K562 (cell line): ENCODE data around the gene RBM45. TPM values are rescaled to one million over a fixed set of nuclear protein-coding genes. Genes with fewer than 3 reads are reported as not detected.

Source experiments
- ATF7 ChIP-seq: fragments of 450-650 bp; IDR thresholded peaks from 2 replicates; pipeline ENCODE4 v1.7.1; 2014; ENCODE audit warnings: mild to moderate bottlenecking, moderate library complexity
- CBFA2T2 ChIP-seq: fragments of 450-650 bp; conservative IDR thresholded peaks from 2 replicates; pipeline ENCODE4 v1.6.1; 2017; ENCODE audit warnings: mild to moderate bottlenecking
- CEBPG ChIP-seq, 3 experiments: fragments of 200-800 bp in 1 of 3; sonication (Bioruptor generic) in 1 of 3; sonication (generic) in 1 of 3; formaldehyde crosslinking in 1 of 3; IDR thresholded peaks in 2 of 3; conservative IDR thresholded peaks in 1 of 3; 2 replicates each; pipeline versions ENCODE4 v1.6.1 to v1.8.0; 2016 to 2022; ENCODE audit warnings: missing compliant biosample characterization in 2 of 3, missing genetic modification characterization in 2 of 3, mild to moderate bottlenecking in 1 of 3, missing genetic modification reagents in 1 of 3
- ELK3 ChIP-seq: fragments of 450-650 bp; formaldehyde crosslinking; IDR thresholded peaks from 2 replicates; pipeline ENCODE4 v1.4.0; 2020; ENCODE audit warnings: mild to moderate bottlenecking
- MGA ChIP-seq: fragments of 450-650 bp; IDR thresholded peaks from 2 replicates; pipeline ENCODE4 v1.6.1; 2016; ENCODE audit warnings: mild to moderate bottlenecking, moderate library complexity
- NFIC ChIP-seq: fragments of 450-650 bp; IDR thresholded peaks from 2 replicates; pipeline ENCODE4 v1.6.1; 2017; ENCODE audit warnings: mild to moderate bottlenecking, inconsistent platforms
- NFRKB ChIP-seq: fragments of 450-650 bp; IDR thresholded peaks from 2 replicates; pipeline ENCODE4 v1.6.1; 2016; ENCODE audit warnings: low read depth
- PRMT5 ChIP-seq: sonication (generic); formaldehyde crosslinking; IDR thresholded peaks from 2 replicates; pipeline ENCODE4 v1.5.0; 2020; ENCODE audit warnings: missing genetic modification reagents
- STAT5A ChIP-seq: IDR thresholded peaks from 2 replicates; pipeline ENCODE4 v1.6.1; 2012; ENCODE audit warnings: low read length, inconsistent platforms, borderline replicate concordance
- TOE1 ChIP-seq, 2 experiments: fragments of 450-650 bp in 1 of 2; sonication (generic) in 1 of 2; formaldehyde crosslinking in 1 of 2; IDR thresholded peaks; 2 replicates each; pipeline versions ENCODE4 v1.7.1 to v1.8.0; 2016 to 2022; ENCODE audit warnings: borderline replicate concordance in 2 of 2, mild to moderate bottlenecking in 2 of 2, antibody characterized with exemption in 1 of 2, inconsistent platforms in 1 of 2, low read depth in 1 of 2, missing genetic modification reagents in 1 of 2, moderate library complexity in 1 of 2
- ZBTB17 ChIP-seq: fragments of 450-650 bp; formaldehyde crosslinking; IDR thresholded peaks from 2 replicates; pipeline ENCODE4 v1.4.0; 2020; ENCODE audit warnings: mild to moderate bottlenecking
- ZNF316 ChIP-seq: fragments of 450-650 bp; IDR thresholded peaks from 2 replicates; pipeline ENCODE4 v1.6.1; 2016
- polyA plus RNA-seq, 8 experiments: library from polyadenylated mRNA; depleted of rRNA in 4 of 8; stranded (reverse) in 5 of 8; unstranded in 3 of 8; fragments of >200 nt; fragmentation: Nextera tagmentation in 2 of 8; fragmentation: Illumina TruSeq in 1 of 8; extraction: Ambion mirVana in 2 of 8; extraction: Trizol in 1 of 8; gene quantifications; 2 replicates each; pipeline versions ENCODE4 v1.2.1 to v1.2.3, GENCODE V29; 2011 to 2014; ENCODE audit warnings: inconsistent platforms in 1 of 8, missing spikeins in 1 of 8
- total RNA-seq, 7 experiments: library from RNA; depleted of rRNA in 6 of 7; stranded (reverse); fragments of >200 nt in 6 of 7; fragmentation: Illumina TruSeq in 2 of 7; extraction: Trizol in 2 of 7; gene quantifications; 2 replicates each; pipeline versions ENCODE4 v1.2.1 to v1.2.3, GENCODE V29; 2011 to 2021; ENCODE audit warnings: low replicate concordance in 1 of 7

The RBM45 gene
- total and polyA plus RNA-seq, 9 of the 15 experiments (the other 6 are each of a cell fraction or from before 2014, with no cell fraction given), result 6.7 to 22.0 (median 15.0) TPM

- 0 out of 2 replicates have a peak, but pooled peaks have one; percentile 5 for TF ChIP-seq ELK3 (CRISPR knock-in tag)
- no peak for TF ChIP-seq ZNF316
- peak; percentile 81 for TF ChIP-seq CBFA2T2
- peak; percentile 48 for TF ChIP-seq NFIC
- TF ChIP-seq ATF7, result peak; percentile 87
- TF ChIP-seq MGA, result peak; percentile 8; the same call in 1 of the 2 replicates
- peak; percentile 67 for TF ChIP-seq ZBTB17 (CRISPR knock-in tag)
- peak; percentile 75 for TF ChIP-seq NFRKB
- TF ChIP-seq PRMT5 (CRISPR knock-in tag), result no peak
- TF ChIP-seq CEBPG (CRISPR knock-in tag; IDR thresholded peaks at IDR 0.05), result no peak
- peak; percentile 53 to 57 for TF ChIP-seq CEBPG (tag; conservative IDR thresholded peaks at IDR 0.05 in 1 of 2, IDR thresholded peaks at IDR 0.05 in 1 of 2)
- peak; percentile 66; the same call in 1 of the 2 replicates for TF ChIP-seq STAT5A
- 0 out of 2 replicates have a peak, but pooled peaks have one; percentile 37 for TF ChIP-seq TOE1 (IDR thresholded peaks at IDR 0.05; ENCODE audit: borderline replicate concordance)
- no peak for TF ChIP-seq TOE1 (CRISPR knock-in tag; IDR thresholded peaks at IDR 0.05; ENCODE audit: borderline replicate concordance, low read depth)
These were observed 37.9 kb upstream of the RBM45 start (continued) for GRCh38 chr2:178074123-178075005.
